Measurements from ENCODE around the gene TAF3.

TAF3 gene

DNA sequence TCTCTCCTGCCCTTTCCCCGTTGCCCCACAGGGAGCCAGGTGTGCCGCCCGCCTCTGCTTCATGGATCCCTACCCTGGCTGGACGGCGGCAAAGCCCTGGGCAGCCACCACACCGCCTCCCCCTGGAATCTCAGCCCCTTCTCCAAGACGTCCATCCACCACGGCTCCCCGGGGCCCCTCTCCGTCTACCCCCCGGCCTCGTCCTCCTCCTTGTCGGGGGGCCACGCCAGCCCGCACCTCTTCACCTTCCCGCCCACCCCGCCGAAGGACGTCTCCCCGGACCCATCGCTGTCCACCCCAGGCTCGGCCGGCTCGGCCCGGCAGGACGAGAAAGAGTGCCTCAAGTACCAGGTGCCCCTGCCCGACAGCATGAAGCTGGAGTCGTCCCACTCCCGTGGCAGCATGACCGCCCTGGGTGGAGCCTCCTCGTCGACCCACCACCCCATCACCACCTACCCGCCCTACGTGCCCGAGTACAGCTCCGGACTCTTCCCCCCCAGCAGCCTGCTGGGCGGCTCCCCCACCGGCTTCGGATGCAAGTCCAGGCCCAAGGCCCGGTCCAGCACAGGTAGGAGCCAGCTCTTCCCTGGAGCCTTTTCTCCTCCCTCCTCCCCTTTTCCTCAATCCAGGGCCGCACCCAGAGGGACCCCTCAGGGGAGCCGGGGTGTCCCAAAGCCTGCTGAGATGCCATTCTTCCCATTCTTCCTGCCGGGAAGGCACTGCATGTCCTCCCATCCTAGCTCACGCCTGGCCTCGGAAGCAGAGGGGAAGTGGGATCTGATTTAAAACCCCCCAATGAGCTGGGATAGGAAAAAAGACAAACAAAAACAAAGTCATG lies 240.2 kb downstream of the TAF3 start:
- no peak for DNase-seq (ENCODE audit: low read depth in 2 of 2)

GRCh38 chr10:8059191-8059936 lies 241.1 kb downstream of the TAF3 start:
- no peak for DNase-seq (ENCODE audit: low read depth in 2 of 2)

GRCh38 chr10:8060010-8060703 lies 241.9 kb downstream of the TAF3 start:
- DNase-seq (ENCODE audit: low read depth in 2 of 2), result no peak

- no peak for DNase-seq (ENCODE audit: low read depth in 2 of 2)
Measured at GRCh38 chr10:8060704-8061121, 242.4 kb downstream of the TAF3 start.

GRCh38 chr10:8061274-8062211 lies 243.2 kb downstream of the TAF3 start:
- no peak for DNase-seq (ENCODE audit: low read depth in 2 of 2)

DNA sequence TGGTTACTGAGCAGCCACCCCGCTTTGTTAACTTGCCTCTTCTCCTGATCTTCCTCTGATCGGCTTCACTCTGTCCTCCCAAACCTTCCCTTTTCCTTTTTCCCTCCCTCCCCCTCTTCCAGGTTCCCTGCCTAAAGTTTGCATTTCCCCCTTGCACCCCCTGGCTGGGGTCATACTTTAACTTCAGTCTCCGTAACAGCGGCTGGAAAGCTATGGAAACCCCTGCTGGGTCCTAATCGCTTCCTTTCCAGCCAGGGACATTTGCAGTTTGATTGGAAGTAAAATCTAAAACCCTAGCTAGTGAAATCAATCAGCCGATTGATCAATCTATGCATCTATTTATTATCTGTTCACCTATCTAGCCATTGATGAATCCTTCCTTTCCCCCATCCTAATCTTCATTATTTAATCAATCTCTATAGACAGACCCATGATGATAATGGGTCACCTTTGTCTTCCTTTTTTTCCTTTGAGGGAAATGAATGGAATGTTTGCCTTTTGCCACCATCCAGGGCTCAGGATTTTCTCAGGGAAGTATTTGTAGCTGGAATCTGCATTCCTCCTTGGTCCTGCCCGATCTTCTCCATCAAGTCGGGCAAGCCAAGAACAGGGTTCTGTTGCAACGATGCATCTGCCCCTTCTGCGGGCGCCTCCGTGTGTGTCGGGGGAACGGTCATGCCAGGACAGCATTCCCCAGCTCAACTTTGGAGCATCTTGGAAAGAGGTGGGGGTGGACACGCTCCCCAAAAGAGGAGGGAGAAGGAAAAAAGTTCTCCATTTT lies 245.0 kb downstream of the TAF3 start:
- DNase-seq (ENCODE audit: low read depth in 2 of 2), result no peak

DNA sequence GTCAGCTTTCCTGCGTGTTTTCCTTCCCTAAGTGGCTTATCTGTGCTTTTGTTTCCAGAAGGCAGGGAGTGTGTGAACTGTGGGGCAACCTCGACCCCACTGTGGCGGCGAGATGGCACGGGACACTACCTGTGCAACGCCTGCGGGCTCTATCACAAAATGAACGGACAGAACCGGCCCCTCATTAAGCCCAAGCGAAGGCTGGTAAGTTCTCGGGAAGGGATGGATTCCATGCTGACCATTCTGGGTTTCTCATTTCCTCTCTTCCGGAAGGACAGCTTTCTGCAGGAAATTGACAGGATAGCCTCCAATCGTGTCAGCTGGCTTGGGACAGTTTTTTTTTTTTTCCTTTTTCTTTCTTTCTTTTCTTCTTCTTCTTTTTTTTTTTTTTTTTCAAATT lies 245.6 kb downstream of the TAF3 start:
- no peak for DNase-seq (ENCODE audit: low read depth in 2 of 2)

- DNase-seq (ENCODE audit: low read depth in 2 of 2), result no peak
Measured at GRCh38 chr10:8064436-8064835, 246.1 kb downstream of the TAF3 start.

- no peak for DNase-seq (ENCODE audit: low read depth in 2 of 2)
Measured at GRCh38 chr10:8065651-8066050, 247.3 kb downstream of the TAF3 start.

DNA sequence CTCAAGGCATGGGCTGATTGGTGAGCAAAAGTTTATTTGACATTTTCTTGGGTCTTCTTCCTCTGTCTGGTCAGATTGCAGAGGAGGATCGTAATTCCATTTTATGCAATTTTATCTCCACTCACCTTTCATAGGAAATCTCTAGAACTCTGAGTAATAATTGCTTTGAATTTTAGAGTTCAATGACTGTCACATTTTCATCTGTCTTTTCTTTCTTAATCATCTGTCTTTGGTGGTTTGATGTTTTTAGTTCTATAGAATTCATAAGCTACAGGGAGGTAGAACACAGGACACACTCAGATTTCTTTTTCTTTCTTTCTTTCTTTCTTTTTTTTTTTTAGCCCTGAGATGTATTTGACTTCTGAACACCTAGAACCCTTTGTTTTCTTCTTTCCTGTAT lies 247.8 kb downstream of the TAF3 start:
- DNase-seq (ENCODE audit: low read depth in 2 of 2), result no peak

Measured in stimulated activated CD8-positive, alpha-beta memory T cell treated with anti-CD3 and anti-CD28 coated beads, Interleukin-15, amount 100 ng/mL, for 4 hours (primary cell).